Measurements from ENCODE around the gene HIP1.

The HIP1 gene

GRCh38 chr7:75669579-75669978 lies 69.2 kb downstream of the HIP1 start:
- DNase-seq (ENCODE audit: low spot score) = no peak

DNA sequence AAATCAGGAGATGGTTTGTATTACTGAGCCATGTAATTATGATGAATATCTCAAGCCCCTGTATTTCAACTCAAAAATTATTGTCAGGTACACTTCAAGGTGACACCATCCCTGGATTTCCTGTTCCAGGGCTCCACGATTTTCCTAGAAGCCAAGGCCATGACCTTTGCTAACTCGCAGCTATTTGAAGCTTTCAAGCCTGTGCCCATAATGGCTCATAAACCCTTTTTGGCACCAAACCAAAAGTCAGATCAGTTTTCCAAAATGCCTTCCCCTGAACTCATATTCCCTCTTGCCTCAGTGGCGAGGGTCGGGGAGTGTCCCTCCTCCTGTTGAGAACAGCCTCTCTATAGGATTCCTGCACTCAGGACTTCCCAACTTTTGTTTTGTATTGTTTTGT lies 70.8 kb downstream of the HIP1 start:
- DNase-seq (ENCODE audit: low spot score) = no peak

DNA sequence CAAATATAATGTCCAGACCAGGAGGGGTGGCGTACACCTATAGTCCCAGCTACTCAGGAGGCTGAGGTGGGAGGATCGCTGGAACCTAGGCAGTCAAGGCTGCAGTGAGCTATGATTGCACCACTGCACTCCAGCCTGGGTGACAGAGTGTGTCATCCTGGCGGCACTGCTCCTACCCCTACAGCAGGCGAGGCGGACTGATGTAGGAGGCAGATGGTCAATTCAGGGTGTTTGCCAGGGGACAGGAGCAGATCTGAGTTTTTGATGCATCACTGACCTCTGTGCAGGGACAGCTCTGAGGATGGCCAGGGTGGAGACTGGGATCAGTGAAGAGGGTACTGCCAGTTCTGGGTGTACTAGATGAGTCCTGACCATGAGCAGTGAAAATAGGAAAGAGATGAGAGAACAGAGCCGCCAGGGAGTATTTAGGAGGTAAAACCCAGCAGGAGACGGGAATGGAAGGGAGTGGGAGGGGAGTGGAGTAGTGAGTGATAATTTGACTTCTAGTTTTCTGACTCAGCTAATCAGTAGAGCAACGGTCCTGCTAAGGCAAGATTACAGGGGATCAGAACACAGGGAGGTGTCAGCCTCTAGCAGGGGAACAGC lies 75.3 kb downstream of the HIP1 start:
- no peak for DNase-seq (ENCODE audit: low spot score)

- peak; percentile 76 for DNase-seq (ENCODE audit: low spot score)
These were observed 76.0 kb downstream of the HIP1 start for GRCh38 chr7:75662579-75663301.

- no peak for DNase-seq (ENCODE audit: low spot score)
These were observed 78.0 kb downstream of the HIP1 start for GRCh38 chr7:75660566-75661215.

GRCh38 chr7:75658802-75659201 lies 79.9 kb downstream of the HIP1 start:
- DNase-seq (ENCODE audit: low spot score) = no peak

- no peak for DNase-seq (ENCODE audit: low spot score)
These were observed 80.4 kb downstream of the HIP1 start for GRCh38 chr7:75658369-75658768.

- DNase-seq (ENCODE audit: low spot score) = no peak
These were observed 80.9 kb downstream of the HIP1 start for GRCh38 chr7:75657866-75658265.

GRCh38 chr7:75656740-75657139 lies 82.0 kb downstream of the HIP1 start:
- DNase-seq (ENCODE audit: low spot score) = no peak

DNA sequence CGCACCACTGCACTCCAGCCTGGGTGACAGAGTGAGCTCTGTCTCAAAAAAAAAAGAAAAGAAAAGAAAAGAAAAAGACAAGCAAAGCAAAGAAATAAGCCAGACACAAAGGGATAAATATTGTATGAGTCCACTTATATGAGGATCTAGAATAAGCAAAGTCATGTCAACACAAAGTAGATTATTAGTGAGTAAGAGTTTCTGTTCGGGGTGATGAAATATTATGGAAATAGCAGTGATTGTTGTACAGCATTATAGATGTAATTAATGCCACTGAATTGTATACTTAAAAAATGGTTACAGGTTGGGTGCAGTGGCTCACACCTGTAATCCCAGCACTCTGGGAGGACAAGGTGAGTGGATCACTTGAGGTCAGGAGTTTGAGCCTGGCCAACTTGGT lies 83.2 kb downstream of the HIP1 start:
- no peak for DNase-seq (ENCODE audit: low spot score)

GRCh38 chr7:75654855-75655254 lies 83.9 kb downstream of the HIP1 start:
- DNase-seq (ENCODE audit: low spot score) = no peak

- DNase-seq (ENCODE audit: low spot score) = no peak
These were observed 85.1 kb downstream of the HIP1 start for GRCh38 chr7:75653651-75654050.

DNA sequence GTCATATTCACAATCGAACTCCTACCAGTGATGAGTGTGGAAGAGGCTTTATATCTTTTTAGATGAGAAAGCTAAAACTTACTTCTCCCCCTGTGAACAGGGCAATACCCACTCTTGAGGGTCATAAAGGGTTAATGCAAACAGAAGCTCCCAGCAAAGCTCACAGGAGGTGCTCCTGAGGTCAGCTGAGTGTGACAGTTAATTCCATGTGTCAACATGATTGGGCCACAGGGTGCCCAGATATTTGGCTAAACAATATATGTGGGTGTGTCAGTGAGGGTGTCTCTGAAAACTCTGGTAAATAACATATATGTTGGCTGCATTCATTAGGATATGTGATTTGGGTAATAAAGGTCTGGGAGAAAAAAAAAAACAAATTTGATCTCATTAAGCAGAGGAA lies 86.0 kb downstream of the HIP1 start:
- DNase-seq (ENCODE audit: low spot score) = no peak

- no peak for DNase-seq (ENCODE audit: low spot score)
These were observed 88.1 kb downstream of the HIP1 start for GRCh38 chr7:75650681-75651080.

GRCh38 chr7:75650062-75650461 lies 88.7 kb downstream of the HIP1 start:
- no peak for DNase-seq (ENCODE audit: low spot score)

DNA sequence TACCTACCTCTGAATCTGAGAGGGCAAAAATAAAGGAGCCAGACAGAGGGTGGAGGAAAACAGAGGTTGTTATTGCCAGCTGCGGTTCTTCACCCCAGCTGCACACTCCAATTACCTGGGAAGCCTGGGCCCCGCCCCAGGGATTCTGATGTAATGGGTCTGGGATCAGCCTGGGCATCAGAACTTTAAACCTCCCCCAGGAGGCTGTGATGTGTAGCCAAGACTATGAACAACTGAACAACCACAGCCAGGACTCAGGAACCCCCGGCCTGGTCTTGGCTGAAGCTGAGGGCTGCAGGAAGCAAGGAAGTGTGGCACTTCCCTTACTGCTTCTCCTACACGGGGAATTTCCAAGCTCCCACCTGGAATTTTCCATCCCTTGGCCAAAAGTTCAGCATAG lies 89.3 kb downstream of the HIP1 start:
- DNase-seq (ENCODE audit: low spot score) = no peak

DNA sequence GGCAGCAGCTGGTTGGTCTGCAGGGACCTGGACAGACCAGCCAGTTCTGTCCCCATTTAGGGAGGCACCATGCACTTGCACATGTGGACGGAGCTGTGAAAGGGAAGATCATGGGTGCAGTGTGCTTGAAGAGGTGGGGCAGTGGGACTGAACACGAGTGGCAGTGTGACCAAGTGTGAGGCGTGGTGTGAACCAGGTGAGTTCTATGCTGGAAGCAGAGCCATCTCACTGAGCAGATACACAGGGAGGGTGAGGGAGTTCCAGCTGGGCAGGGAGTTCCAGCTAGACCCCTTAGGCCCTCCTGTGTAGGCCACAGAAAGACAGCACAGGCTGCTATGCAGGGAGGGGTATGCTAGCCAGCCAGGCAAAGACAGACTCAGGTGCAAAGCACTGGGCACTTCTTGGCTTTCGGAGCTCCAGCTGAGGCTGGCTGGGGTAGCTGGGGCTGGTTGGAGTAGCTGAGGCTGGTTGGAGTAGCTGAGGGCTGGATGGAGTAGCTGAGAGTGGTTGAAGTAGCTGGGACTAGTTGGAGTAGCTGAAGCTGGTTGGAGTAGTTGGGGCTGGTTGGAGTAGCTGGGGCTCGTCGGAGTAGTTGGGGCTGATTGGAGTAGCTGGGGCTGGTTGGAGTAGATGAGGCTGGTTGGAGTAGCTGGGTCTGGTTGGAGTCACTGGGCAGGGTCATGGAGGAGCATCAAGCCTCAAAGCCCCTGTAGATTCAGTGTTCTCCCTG lies 90.9 kb downstream of the HIP1 start:
- DNase-seq (ENCODE audit: low spot score) = no peak

- no peak for DNase-seq (ENCODE audit: low spot score)
These were observed 92.1 kb downstream of the HIP1 start for GRCh38 chr7:75646571-75647102.

DNA sequence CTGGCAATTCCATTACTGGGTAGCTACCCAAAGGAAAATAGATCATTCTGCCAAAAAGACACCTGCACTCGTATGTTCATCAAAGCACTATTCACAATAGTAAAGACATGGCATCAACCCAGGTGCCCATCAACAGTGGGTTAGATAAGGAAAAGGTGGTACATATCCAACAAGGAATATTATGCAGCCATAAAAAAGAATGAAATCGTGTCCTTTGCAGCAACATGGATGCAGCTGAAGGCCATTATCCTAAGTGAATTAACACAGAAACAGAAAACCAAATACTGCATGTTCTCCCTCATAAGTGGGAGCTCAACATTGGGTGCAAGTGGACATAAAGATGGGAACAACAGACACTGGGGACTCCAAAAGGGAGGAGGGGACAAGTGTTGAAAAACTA lies 93.2 kb downstream of the HIP1 start:
- DNase-seq (ENCODE audit: low spot score) = no peak

GRCh38 chr7:75644589-75644988 lies 94.2 kb downstream of the HIP1 start:
- no peak for DNase-seq (ENCODE audit: low spot score)

GRCh38 chr7:75642810-75643486 lies 95.8 kb downstream of the HIP1 start:
- peak; percentile 83 for DNase-seq (ENCODE audit: low spot score)

DNA sequence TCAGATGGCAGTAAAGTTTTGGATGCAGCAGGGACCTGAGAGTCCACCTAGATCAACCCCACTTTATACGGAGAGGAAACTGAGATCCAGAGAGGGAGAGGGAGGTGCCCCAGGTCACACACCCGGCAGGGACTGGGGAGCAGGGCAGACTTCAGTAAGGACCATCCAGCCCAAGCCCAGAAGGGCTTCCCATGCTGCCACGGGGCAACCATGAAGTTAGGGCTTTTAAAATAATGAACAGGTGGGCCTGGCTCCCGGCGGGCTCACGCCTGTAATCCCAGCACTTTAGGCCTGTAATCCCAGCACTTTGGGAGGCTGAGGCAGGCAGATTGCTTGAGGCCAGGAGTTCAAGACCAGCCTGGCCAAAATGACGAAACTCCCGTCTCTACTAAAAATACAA lies 98.5 kb downstream of the HIP1 start:
- DNase-seq (ENCODE audit: low spot score) = no peak

Measured in germinal center (tissue), 1 donor.